GM23338 (cell line): ENCODE measurements around the gene PAX5.

Source experiments
- CREB1 ChIP-seq: fragments of 250-450 bp; sonication (Bioruptor Pico); IDR thresholded peaks from 2 replicates; pipeline ENCODE4 v1.5.0; 2020; ENCODE audit warnings: low read depth, mild to moderate bottlenecking, moderate library complexity
- CTCF ChIP-seq, 2 experiments: fragments of 200-600 bp in 1 of 2; sonication (generic) in 1 of 2; conservative IDR thresholded peaks; 2 replicates each; pipeline versions ENCODE4 v1.5.1 to v1.6.1; 2016 to 2017; ENCODE audit warnings: antibody characterized with exemption in 2 of 2, low read depth in 2 of 2, mild to moderate bottlenecking in 2 of 2, moderate library complexity in 1 of 2
- EZH2 ChIP-seq: fragments of 200-600 bp; sonication (generic); IDR thresholded peaks from one replicate; pipeline ENCODE4 v1.8.0; 2017; ENCODE audit warnings: antibody characterized with exemption, mild to moderate bottlenecking, low read depth; ENCODE audit not compliant: unreplicated experiment
- EZH2phosphoT487 ChIP-seq: fragments of 200-600 bp; sonication (generic); IDR thresholded peaks from one replicate; pipeline ENCODE4 v1.8.1; 2018; ENCODE audit warnings: antibody characterized with exemption; ENCODE audit not compliant: unreplicated experiment
- JUNB ChIP-seq: IDR thresholded peaks from one replicate; pipeline ENCODE4 v1.6.1; 2016; ENCODE audit warnings: antibody characterized with exemption; ENCODE audit not compliant: unreplicated experiment
- POLR2AphosphoS5 ChIP-seq: IDR thresholded peaks from 2 replicates; pipeline ENCODE4 v1.6.1; 2016; ENCODE audit warnings: antibody characterized with exemption, low read depth
- REST ChIP-seq: IDR thresholded peaks from one replicate; pipeline ENCODE4 v1.6.1; 2018; ENCODE audit warnings: antibody characterized with exemption; ENCODE audit not compliant: unreplicated experiment
- TF ChIP-seq, protein P1 (sequence below): IDR thresholded peaks from 2 replicates; pipeline ENCODE4 v1.6.1; 2016; ENCODE audit warnings: antibody characterized with exemption

DNA sequence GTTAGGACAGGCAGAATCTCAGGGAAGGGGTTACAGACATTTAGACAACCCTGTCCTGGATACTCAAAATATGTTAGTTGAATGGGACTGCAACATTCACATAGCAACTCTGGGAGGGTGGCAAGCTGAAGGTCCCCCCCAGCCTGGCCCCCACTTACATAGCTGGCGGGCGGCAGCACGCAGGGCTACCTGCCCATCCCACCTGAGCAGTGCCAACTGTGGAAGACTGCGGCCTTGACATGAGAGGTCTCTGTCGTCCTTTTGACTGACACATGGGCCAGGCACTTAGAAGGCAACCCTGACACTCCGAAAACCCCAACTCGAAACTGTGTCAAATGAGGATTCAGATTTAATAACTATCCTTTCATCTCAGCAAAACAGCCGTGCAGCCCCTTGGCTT, 16.5 kb downstream of the PAX5 start:
- TF ChIP-seq CTCF (conservative IDR thresholded peaks at IDR 0.05; ENCODE audit: low read depth in 2 of 2): no peak
- no peak for TF ChIP-seq REST
- no peak for TF ChIP-seq EZH2phosphoT487
- no peak for TF ChIP-seq POLR2AphosphoS5
- TF ChIP-seq EZH2: no peak
- no peak for TF ChIP-seq JUNB
- no peak for TF ChIP-seq CREB1 (CRISPR knock-in tag)
- TF ChIP-seq, protein P1, sequence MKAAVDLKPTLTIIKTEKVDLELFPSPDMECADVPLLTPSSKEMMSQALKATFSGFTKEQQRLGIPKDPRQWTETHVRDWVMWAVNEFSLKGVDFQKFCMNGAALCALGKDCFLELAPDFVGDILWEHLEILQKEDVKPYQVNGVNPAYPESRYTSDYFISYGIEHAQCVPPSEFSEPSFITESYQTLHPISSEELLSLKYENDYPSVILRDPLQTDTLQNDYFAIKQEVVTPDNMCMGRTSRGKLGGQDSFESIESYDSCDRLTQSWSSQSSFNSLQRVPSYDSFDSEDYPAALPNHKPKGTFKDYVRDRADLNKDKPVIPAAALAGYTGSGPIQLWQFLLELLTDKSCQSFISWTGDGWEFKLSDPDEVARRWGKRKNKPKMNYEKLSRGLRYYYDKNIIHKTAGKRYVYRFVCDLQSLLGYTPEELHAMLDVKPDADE: no peak
